ENCODE measurements around the gene LHX3. TPM values are rescaled to one million over a fixed set of nuclear protein-coding genes. Genes with fewer than 3 reads are reported as not detected.

The LHX3 gene
- total RNA-seq, 1 donor from 2014 or later: not detected

DNA sequence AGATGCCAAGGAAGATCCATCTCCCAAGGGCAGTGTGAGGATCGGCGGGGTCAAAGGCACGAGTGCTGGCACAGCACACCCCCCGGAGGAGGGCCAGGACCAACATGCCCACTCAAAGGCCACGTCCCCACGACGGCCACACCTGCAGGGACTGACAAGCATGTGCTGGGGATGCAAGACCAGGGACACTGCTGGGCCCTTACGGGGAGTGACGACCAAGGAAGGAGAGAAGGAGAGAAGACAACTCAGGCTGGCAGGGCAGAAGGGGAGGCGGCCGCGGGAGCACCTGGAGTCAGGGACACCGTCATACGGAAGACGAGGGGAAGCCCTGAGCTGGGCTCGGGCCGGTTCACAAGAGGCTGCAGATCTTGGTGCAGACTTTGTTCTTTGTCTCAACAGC lies 30.2 kb upstream of the LHX3 start:
- peaks cover 6% of the 10 kb centered on the region for H3K36me3 Mint-ChIP-seq
- no peak for DNase-seq (ENCODE audit: low spot score in 2 of 2, unreplicated experiment in 2 of 2)
- H3K27ac Mint-ChIP-seq: no peak overlapping the region
- TF ChIP-seq, protein P1, sequence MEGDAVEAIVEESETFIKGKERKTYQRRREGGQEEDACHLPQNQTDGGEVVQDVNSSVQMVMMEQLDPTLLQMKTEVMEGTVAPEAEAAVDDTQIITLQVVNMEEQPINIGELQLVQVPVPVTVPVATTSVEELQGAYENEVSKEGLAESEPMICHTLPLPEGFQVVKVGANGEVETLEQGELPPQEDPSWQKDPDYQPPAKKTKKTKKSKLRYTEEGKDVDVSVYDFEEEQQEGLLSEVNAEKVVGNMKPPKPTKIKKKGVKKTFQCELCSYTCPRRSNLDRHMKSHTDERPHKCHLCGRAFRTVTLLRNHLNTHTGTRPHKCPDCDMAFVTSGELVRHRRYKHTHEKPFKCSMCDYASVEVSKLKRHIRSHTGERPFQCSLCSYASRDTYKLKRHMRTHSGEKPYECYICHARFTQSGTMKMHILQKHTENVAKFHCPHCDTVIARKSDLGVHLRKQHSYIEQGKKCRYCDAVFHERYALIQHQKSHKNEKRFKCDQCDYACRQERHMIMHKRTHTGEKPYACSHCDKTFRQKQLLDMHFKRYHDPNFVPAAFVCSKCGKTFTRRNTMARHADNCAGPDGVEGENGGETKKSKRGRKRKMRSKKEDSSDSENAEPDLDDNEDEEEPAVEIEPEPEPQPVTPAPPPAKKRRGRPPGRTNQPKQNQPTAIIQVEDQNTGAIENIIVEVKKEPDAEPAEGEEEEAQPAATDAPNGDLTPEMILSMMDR (IDR thresholded peaks at IDR 0.05; ENCODE audit: unreplicated experiment): no peak
- no peaks in the 10 kb centered on the region for H3K4me1 Mint-ChIP-seq
- H3K27me3 Mint-ChIP-seq (ENCODE audit: low read depth): no peaks in the 10 kb centered on the region
- H3K4me3 Mint-ChIP-seq: no peak overlapping the region
- H3K9me3 Mint-ChIP-seq: no peaks in the 10 kb centered on the region

DNA sequence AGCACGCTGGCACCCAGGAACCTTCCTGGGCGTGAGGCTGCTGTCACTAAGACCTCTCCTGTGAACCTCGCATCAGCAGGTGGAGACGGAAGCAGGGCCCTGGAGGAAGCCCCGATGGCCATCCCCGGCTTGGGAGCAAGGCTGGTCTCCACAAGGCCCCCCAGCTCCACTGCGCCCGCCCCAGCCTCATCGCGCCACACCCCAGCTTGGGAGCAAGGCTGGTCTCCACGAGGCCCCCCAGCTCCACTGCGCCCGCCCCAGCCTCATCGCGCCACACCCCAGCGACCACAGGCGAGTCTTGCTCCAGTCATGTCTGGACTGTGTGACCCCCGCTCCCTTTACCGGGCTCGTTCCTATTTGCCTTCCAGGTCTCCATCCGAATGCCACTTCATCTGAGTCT lies 29.7 kb upstream of the LHX3 start:
- Mint-ChIP-seq H3K27me3 (ENCODE audit: low read depth) (no peaks in the 10 kb centered on the region), H3K36me3 (peaks cover 6% of the 10 kb centered on the region), H3K27ac (no peak overlapping the region), H3K4me3 (no peak overlapping the region), H3K4me1 (no peaks in the 10 kb centered on the region), H3K9me3 (no peaks in the 10 kb centered on the region)
- no peak for DNase-seq (ENCODE audit: low spot score in 2 of 2, unreplicated experiment in 2 of 2)
- TF ChIP-seq, protein P1 (IDR thresholded peaks at IDR 0.05; ENCODE audit: unreplicated experiment): no peak

DNA sequence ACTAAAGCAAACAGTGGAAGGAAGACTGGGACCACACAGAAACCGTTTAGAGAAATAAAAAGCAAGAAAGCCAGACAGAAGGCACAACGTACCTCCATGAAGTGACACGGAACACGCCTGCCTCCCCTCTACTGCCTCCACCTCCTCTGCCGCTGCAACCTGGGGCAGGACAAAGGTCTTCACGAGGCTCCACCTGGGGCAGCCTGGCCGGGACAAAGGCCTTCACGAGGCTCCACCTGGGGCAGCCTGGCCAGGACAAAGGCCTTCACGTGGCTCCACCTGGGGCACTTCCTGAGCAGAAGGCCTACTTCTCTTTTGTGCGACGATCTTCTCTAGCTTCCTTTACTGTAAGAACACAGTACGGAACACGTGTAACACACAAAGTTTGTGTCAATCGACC lies 28.9 kb upstream of the LHX3 start:
- DNase-seq (ENCODE audit: low spot score in 2 of 2, unreplicated experiment in 2 of 2): no peak
- peaks cover 6% of the 10 kb centered on the region for H3K36me3 Mint-ChIP-seq
- TF ChIP-seq, protein P1 (IDR thresholded peaks at IDR 0.05; ENCODE audit: unreplicated experiment): no peak
- H3K27ac Mint-ChIP-seq: no peak overlapping the region
- H3K27me3 Mint-ChIP-seq (ENCODE audit: low read depth): no peaks in the 10 kb centered on the region
- H3K4me1 Mint-ChIP-seq: no peaks in the 10 kb centered on the region
- H3K4me3 Mint-ChIP-seq: no peak overlapping the region
- no peaks in the 10 kb centered on the region for H3K9me3 Mint-ChIP-seq

DNA sequence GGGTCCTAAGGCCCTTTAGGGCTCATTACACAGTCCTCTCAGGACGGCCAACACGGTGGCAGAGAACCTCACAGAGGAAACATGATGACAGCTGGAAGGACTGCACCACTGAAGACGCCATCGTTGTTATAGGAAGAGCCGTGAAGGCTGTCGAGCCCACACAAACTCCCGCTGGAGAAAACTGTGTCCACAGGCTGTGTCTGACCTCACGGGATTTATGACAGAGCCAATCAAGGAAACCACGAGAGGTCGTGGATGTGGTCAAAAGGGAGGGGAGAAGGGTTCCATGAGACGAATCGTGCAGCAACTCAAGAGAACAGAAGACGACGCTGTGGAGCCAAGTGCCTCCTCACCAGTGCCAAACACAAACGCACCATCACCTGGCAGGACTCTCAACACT lies 28.5 kb upstream of the LHX3 start:
- DNase-seq (ENCODE audit: low spot score in 2 of 2, unreplicated experiment in 2 of 2): no peak
- Mint-ChIP-seq H3K4me1 (no peaks in the 10 kb centered on the region), H3K27ac (no peak overlapping the region), H3K36me3 (peaks cover 6% of the 10 kb centered on the region), H3K9me3 (no peaks in the 10 kb centered on the region), H3K4me3 (no peak overlapping the region), H3K27me3 (ENCODE audit: low read depth) (no peaks in the 10 kb centered on the region)
- TF ChIP-seq, protein P1 (IDR thresholded peaks at IDR 0.05; ENCODE audit: unreplicated experiment): no peak

DNA sequence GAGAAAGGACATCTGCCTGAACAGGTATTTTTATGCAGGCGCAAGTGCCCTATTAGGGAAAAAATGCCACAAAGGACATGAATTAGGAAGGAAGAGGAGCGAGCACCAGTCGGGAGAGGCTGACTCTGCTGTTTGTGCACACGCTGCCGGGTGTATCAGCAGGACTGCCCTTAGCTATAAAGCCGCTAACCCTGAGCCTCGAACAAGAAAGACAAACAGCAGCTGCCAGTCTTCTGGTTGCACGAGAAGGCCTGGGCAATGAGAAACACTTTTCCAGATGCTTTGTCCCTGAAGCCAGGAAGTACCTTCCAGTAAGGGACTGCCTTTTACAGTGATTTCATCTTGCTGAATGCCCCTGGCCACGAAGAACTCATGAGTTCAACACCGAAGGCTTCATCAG lies 28.0 kb upstream of the LHX3 start:
- no peak overlapping the region for H3K4me3 Mint-ChIP-seq
- no peaks in the 10 kb centered on the region for H3K27me3 Mint-ChIP-seq (ENCODE audit: low read depth)

More for the DNA sequence above, 28.0 kb upstream of the LHX3 start:
- Mint-ChIP-seq H3K27ac (no peak overlapping the region), H3K4me1 (no peaks in the 10 kb centered on the region), H3K36me3 (peaks cover 6% of the 10 kb centered on the region), H3K9me3 (no peaks in the 10 kb centered on the region)
- TF ChIP-seq, protein P1 (IDR thresholded peaks at IDR 0.05; ENCODE audit: unreplicated experiment): no peak
- no peak for DNase-seq (ENCODE audit: low spot score in 2 of 2, unreplicated experiment in 2 of 2)
